GM12872 (cell line): ENCODE data around the gene ZNF335.

ENCODE experiments used
- CTCF ChIP-seq: IDR thresholded peaks from 3 replicates; pipeline ENCODE4 v1.5.1; 2011; ENCODE audit warnings: low read depth, mild to moderate bottlenecking, low read length, moderate library complexity; ENCODE audit not compliant: insufficient read depth

Gene ZNF335

GRCh38 chr20:46013322-46013828, 41.4 kb upstream of the ZNF335 start:
- no peak for TF ChIP-seq CTCF

- TF ChIP-seq CTCF: no peak
Measured at GRCh38 chr20:46012921-46013320, 40.9 kb upstream of the ZNF335 start.

GRCh38 chr20:46011631-46012482, 39.9 kb upstream of the ZNF335 start:
- peak; percentile 60 for TF ChIP-seq CTCF

GRCh38 chr20:46010491-46011391, 38.7 kb upstream of the ZNF335 start:
- no peak for TF ChIP-seq CTCF

- no peak for TF ChIP-seq CTCF
Measured at GRCh38 chr20:46009816-46010215, 37.8 kb upstream of the ZNF335 start.

GRCh38 chr20:46007671-46008070, 35.7 kb upstream of the ZNF335 start:
- no peak for TF ChIP-seq CTCF

- TF ChIP-seq CTCF: no peak
Measured at GRCh38 chr20:46006964-46007363, 35.0 kb upstream of the ZNF335 start.
